Neuronal stem cell (in vitro differentiated cells): ENCODE results near the gene C16orf87.
A peak's percentile ranks its signal among the peaks of the same experiment; 100 is the strongest.

Source experiments
- DNase-seq: peaks from one replicate; pipeline ENCODE4 v3.0.0-alpha.2; 2013; ENCODE audit warnings: low spot score
- H2AFZ ChIP-seq: one replicate; pipeline ENCODE4 v1.6.1; 2013; ENCODE audit warnings: mild to moderate bottlenecking, low read length, inconsistent platforms
- H2AK5ac ChIP-seq: 2 replicates; pipeline ENCODE4 v1.6.1; 2013; ENCODE audit warnings: low read depth, mild to moderate bottlenecking, inconsistent platforms, low read length, moderate library complexity, mixed read lengths
- H2BK120ac ChIP-seq: 2 replicates; pipeline ENCODE4 v1.6.1; 2013; ENCODE audit warnings: low read depth, mild to moderate bottlenecking, inconsistent platforms, low read length, moderate library complexity, mixed read lengths
- H2BK12ac ChIP-seq: one replicate; pipeline ENCODE4 v1.6.1; 2013; ENCODE audit warnings: low read length, inconsistent platforms
- H2BK15ac ChIP-seq: 2 replicates; pipeline ENCODE4 v1.6.1; 2013; ENCODE audit warnings: mild to moderate bottlenecking, low read length, inconsistent platforms, mixed read lengths
- H2BK5ac ChIP-seq: one replicate; pipeline ENCODE4 v1.6.1; 2013; ENCODE audit warnings: inconsistent platforms, mild to moderate bottlenecking, low read length, moderate library complexity
- H3K14ac ChIP-seq: one replicate; pipeline ENCODE4 v1.6.1; 2013; ENCODE audit warnings: low read length, inconsistent platforms
- H3K18ac ChIP-seq: 2 replicates; pipeline ENCODE4 v1.6.1; 2013; ENCODE audit warnings: low read length, inconsistent platforms
- H3K23ac ChIP-seq: 2 replicates; pipeline ENCODE4 v1.6.1; 2013; ENCODE audit warnings: low read depth, mild to moderate bottlenecking, mixed read lengths, low read length, inconsistent platforms; ENCODE audit not compliant: poor library complexity
- H3K27ac ChIP-seq: replicated peaks from 3 replicates; pipeline ENCODE4 v1.5.1; 2013; ENCODE audit warnings: low read length, inconsistent platforms
- H3K27me3 ChIP-seq, 3 experiments: 2 replicates each; pipeline ENCODE4 v1.6.1; 2013; ENCODE audit warnings: low read length in 3 of 3, mild to moderate bottlenecking in 2 of 3, inconsistent platforms in 1 of 3, low read depth in 1 of 3, mixed read lengths in 1 of 3, moderate library complexity in 1 of 3; ENCODE audit not compliant: control insufficient read depth in 3 of 3, insufficient read depth in 3 of 3
- H3K36me3 ChIP-seq, 2 donors: replicated peaks in 1 of 2; 2 replicates each; pipeline ENCODE4 v1.6.1; 2013; ENCODE audit warnings: low read length in 2 of 2; ENCODE audit not compliant: control insufficient read depth in 2 of 2, insufficient read depth in 2 of 2
- H3K4ac ChIP-seq: 2 replicates; pipeline ENCODE4 v1.6.1; 2013; ENCODE audit warnings: inconsistent platforms, mild to moderate bottlenecking, low read length, moderate library complexity
- H3K4me1 ChIP-seq, 2 donors: 1 replicate in 1 of 2; 2 replicates in 1 of 2; pipeline ENCODE4 v1.6.1; 2013; ENCODE audit warnings: low read length in 2 of 2, low read depth in 1 of 2; ENCODE audit not compliant: control insufficient read depth in 2 of 2, insufficient read depth in 1 of 2
- H3K4me2 ChIP-seq: one replicate; pipeline ENCODE4 v1.6.1; 2013; ENCODE audit warnings: mild to moderate bottlenecking, low read length, inconsistent platforms; ENCODE audit not compliant: insufficient read depth, poor library complexity, severe bottlenecking
- H3K4me3 ChIP-seq, 2 donors: 2 replicates each; pipeline ENCODE4 v1.5.1; 2013; ENCODE audit warnings: low read length in 2 of 2, mild to moderate bottlenecking in 2 of 2, inconsistent platforms in 1 of 2, moderate library complexity in 1 of 2
- H3K79me1 ChIP-seq: one replicate; pipeline ENCODE4 v1.6.1; 2013; ENCODE audit warnings: low read depth, mild to moderate bottlenecking, inconsistent platforms, low read length, moderate library complexity
- H3K9ac ChIP-seq: one replicate; pipeline ENCODE4 v1.6.1; 2013; ENCODE audit warnings: mild to moderate bottlenecking, low read depth, low read length, inconsistent platforms; ENCODE audit not compliant: poor library complexity
- H3K9me3 ChIP-seq, 2 donors: replicated peaks in 1 of 2; 2 replicates each; pipeline versions ENCODE3 to v1.6.1; 2013; ENCODE audit warnings: low read length in 2 of 2, mild to moderate bottlenecking in 2 of 2, inconsistent platforms in 1 of 2, low read depth in 1 of 2, mixed read lengths in 1 of 2, moderate library complexity in 1 of 2; ENCODE audit not compliant: control insufficient read depth in 2 of 2, insufficient read depth in 1 of 2
- H4K8ac ChIP-seq: one replicate; pipeline ENCODE4 v1.6.1; 2013; ENCODE audit warnings: low read depth, mild to moderate bottlenecking, inconsistent platforms, low read length, moderate library complexity
- H4K91ac ChIP-seq: one replicate; pipeline ENCODE4 v1.6.1; 2013; ENCODE audit warnings: low read length, low read depth, mild to moderate bottlenecking, inconsistent platforms; ENCODE audit not compliant: poor library complexity
- WGBS, 2 donors: extraction: QIAGEN DNeasy Blood & Tissue Kit; methylation state at CpG; one replicate each; pipeline ENCODE4 v1.1.7; 2013; ENCODE audit warnings: missing lambda C conversion rate in 2 of 2, mixed read lengths in 1 of 2; ENCODE audit not compliant: insufficient read length in 2 of 2, insufficient replicate concordance in 1 of 2; ENCODE audit errors: extremely low coverage in 2 of 2; 5-methylcytosine and 5-hydroxymethylcytosine counted together

The C16orf87 gene

GRCh38 chr16:46854846-46855245 is 23.9 kb upstream of the C16orf87 start:
- WGBS, 2 donors = no CpG with 5 or more reads among the region's 2 CpGs

GRCh38 chr16:46853713-46854443 is 22.9 kb upstream of the C16orf87 start:
- H2AFZ ChIP-seq = peak overlapping the region; percentile 26
- H2BK15ac ChIP-seq = no peak overlapping the region
- H4K8ac ChIP-seq = no peak overlapping the region
- no peak overlapping the region for H3K18ac ChIP-seq
- no peak overlapping the region for H3K4me2 ChIP-seq
- no peak overlapping the region for H3K9ac ChIP-seq
- no peak overlapping the region for H3K14ac ChIP-seq
- H3K79me1 ChIP-seq = no peaks in the 10 kb centered on the region
- H3K23ac ChIP-seq = no peak overlapping the region
- H3K36me3 ChIP-seq = no peaks in the 10 kb centered on the region
- DNase-seq = peak; percentile 67
- no peak overlapping the region for H3K27ac ChIP-seq
- WGBS, 2 donors = no CpG with 5 or more reads among the region's 5 CpGs
- no peak overlapping the region for H4K91ac ChIP-seq
- peak overlapping the region in 1 of 2 donors; percentile 14 for H3K4me3 ChIP-seq
- H3K4me1 ChIP-seq = peaks cover 0 to 4% of the 10 kb centered on the region in 2 donors
- no peak overlapping the region for H3K4ac ChIP-seq
- no peak overlapping the region for H2BK5ac ChIP-seq
- H2BK120ac ChIP-seq = no peak overlapping the region
- peaks cover 0 to 20% (median 0%) of the 10 kb centered on the region in 3 experiments for H3K27me3 ChIP-seq
- no peaks in the 10 kb centered on the region for H3K9me3 ChIP-seq
- H2BK12ac ChIP-seq = no peak overlapping the region
- no peak overlapping the region for H2AK5ac ChIP-seq

More at GRCh38 chr16:46854846-46855245, 23.9 kb upstream of the C16orf87 start:
- Histone ChIP-seq H2AK5ac (no peak overlapping the region), H2BK15ac (no peak overlapping the region), H3K18ac (no peak overlapping the region), H2BK5ac (no peak overlapping the region), H3K4me3 (no peak overlapping the region), H3K27ac (no peak overlapping the region), H3K4ac (no peak overlapping the region), H3K27me3 (peaks cover 0 to 16% (median 0%) of the 10 kb centered on the region in 3 experiments), H2AFZ (no peak overlapping the region), H2BK120ac (no peak overlapping the region), H4K8ac (no peak overlapping the region), H3K4me2 (no peak overlapping the region), H3K4me1 (peaks cover 0 to 4% of the 10 kb centered on the region in 2 donors), H3K79me1 (no peaks in the 10 kb centered on the region), H3K36me3 (no peaks in the 10 kb centered on the region), H2BK12ac (no peak overlapping the region), H3K14ac (no peak overlapping the region), H3K9ac (no peak overlapping the region), H3K23ac (no peak overlapping the region), H4K91ac (no peak overlapping the region), H3K9me3 (no peaks in the 10 kb centered on the region)
- no peak for DNase-seq

GRCh38 chr16:46852130-46852529 is 21.1 kb upstream of the C16orf87 start:
- no peak overlapping the region for H2BK5ac ChIP-seq
- H2AFZ ChIP-seq = no peak overlapping the region
- no peaks in the 10 kb centered on the region for H3K79me1 ChIP-seq
- peaks cover 0 to 4% of the 10 kb centered on the region in 2 donors for H3K4me1 ChIP-seq
- H3K27me3 ChIP-seq = peaks cover 0 to 20% (median 0%) of the 10 kb centered on the region in 3 experiments
- H2BK12ac ChIP-seq = no peak overlapping the region
- H3K14ac ChIP-seq = no peak overlapping the region
- no peak overlapping the region for H3K9ac ChIP-seq
- no peak overlapping the region for H3K23ac ChIP-seq
- DNase-seq = no peak
- no peak overlapping the region for H4K91ac ChIP-seq
- H4K8ac ChIP-seq = no peak overlapping the region
- H2BK120ac ChIP-seq = no peak overlapping the region
- no peak overlapping the region for H2AK5ac ChIP-seq
- WGBS, 2 donors = no CpG with 5 or more reads among the region's 3 CpGs
- no peak overlapping the region for H3K4me2 ChIP-seq
- no peak overlapping the region for H2BK15ac ChIP-seq
- no peak overlapping the region for H3K18ac ChIP-seq
- H3K27ac ChIP-seq = no peak overlapping the region
- H3K4ac ChIP-seq = no peak overlapping the region
- H3K36me3 ChIP-seq = no peaks in the 10 kb centered on the region
- H3K4me3 ChIP-seq = no peak overlapping the region
- H3K9me3 ChIP-seq = no peaks in the 10 kb centered on the region

DNA sequence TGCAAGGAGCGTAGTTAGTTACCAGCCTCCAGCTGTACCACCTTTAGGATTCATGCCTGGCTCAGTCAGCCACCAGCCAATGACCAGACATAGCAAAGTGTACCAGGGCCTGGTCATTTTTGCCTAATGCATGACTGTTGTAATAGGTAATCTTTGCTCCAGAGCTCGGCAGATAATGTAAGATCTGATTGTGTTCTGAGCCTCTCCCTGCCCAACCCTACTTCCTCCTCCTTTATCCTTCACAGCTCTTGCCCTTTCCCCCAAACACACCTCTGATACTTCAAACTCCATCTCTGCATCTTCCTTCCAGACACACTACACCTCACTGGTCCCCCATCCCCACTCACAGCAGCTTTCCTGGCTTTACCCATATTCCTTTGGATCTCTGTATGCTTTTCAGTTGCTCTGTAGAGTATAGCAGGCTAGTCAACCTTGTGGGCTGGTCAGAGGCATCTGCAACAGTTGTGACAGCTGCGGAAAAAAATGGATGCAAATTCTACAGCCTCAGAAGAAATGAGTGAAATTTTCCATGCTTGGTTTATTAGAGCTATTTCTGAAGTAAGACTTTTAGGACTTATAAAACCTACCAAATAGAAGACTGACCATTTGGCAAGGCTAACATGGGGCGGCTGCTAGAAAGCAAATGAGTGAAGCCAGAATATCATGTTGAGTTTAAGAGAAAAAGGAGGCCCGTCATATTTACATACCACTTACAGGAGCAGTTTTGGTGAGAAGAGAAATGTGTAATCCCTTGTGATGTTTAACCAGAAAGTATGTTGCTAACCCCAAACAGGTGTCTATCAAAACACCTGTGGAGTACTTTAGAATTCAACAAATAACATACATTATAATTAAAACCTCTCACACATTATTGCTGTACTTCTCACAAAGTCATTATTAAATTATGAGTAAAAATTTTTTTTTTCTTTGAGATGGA is 19.9 kb upstream of the C16orf87 start:
- no peak overlapping the region for H3K27ac ChIP-seq
- H4K8ac ChIP-seq = no peak overlapping the region
- H3K27me3 ChIP-seq = peaks cover 0 to 16% (median 0%) of the 10 kb centered on the region in 3 experiments
- no peak overlapping the region for H4K91ac ChIP-seq
- no peak overlapping the region for H3K4me2 ChIP-seq
- H3K79me1 ChIP-seq = no peaks in the 10 kb centered on the region
- H3K23ac ChIP-seq = no peak overlapping the region
- H2BK12ac ChIP-seq = no peak overlapping the region
- H3K14ac ChIP-seq = no peak overlapping the region
- no peaks in the 10 kb centered on the region for H3K36me3 ChIP-seq
- no peak overlapping the region for H3K4ac ChIP-seq
- H2BK15ac ChIP-seq = no peak overlapping the region
- WGBS, 2 donors = no CpG with 5 or more reads among the region's 5 CpGs
- no peak overlapping the region for H3K18ac ChIP-seq
- no peak overlapping the region for H2AK5ac ChIP-seq
- no peaks in the 10 kb centered on the region for H3K9me3 ChIP-seq
- no peak overlapping the region for H2BK5ac ChIP-seq
- no peak overlapping the region for H3K4me3 ChIP-seq
- H2BK120ac ChIP-seq = no peak overlapping the region
- H3K9ac ChIP-seq = no peak overlapping the region
- H3K4me1 ChIP-seq = peaks cover 0 to 4% of the 10 kb centered on the region in 2 donors
- DNase-seq = no peak
- H2AFZ ChIP-seq = no peak overlapping the region
